HG03095 (cell line): ENCODE data around the gene GRM7.

Source experiments
- ATAC-seq: cut with Tn5 transposase; IDR thresholded peaks from one replicate; pipeline ENCODE4 v1.9.1; 2021; ENCODE audit warnings: moderate library complexity; ENCODE audit not compliant: unreplicated experiment

The GRM7 gene

GRCh38 chr3:7697548-7697947 lies 836.6 kb downstream of the GRM7 start:
- no peak for ATAC-seq

- no peak for ATAC-seq
Observed at GRCh38 chr3:7700539-7700938, 839.6 kb downstream of the GRM7 start.

GRCh38 chr3:7700977-7701376 lies 840.1 kb downstream of the GRM7 start:
- no peak for ATAC-seq

GRCh38 chr3:7707187-7707586 lies 846.3 kb downstream of the GRM7 start:
- ATAC-seq, result no peak

- ATAC-seq, result no peak
Observed at GRCh38 chr3:7709376-7710082, 848.6 kb downstream of the GRM7 start.

- ATAC-seq, result no peak
Observed at GRCh38 chr3:7710284-7710683, 849.4 kb downstream of the GRM7 start.

- no peak for ATAC-seq
Observed at GRCh38 chr3:7713724-7714123, 852.8 kb downstream of the GRM7 start.

GRCh38 chr3:7720649-7721297 lies 859.9 kb downstream of the GRM7 start:
- no peak for ATAC-seq

GRCh38 chr3:7721869-7722268 lies 861.0 kb downstream of the GRM7 start:
- no peak for ATAC-seq

GRCh38 chr3:7728566-7729519 lies 867.9 kb downstream of the GRM7 start:
- ATAC-seq, result no peak

GRCh38 chr3:7733933-7734332 lies 873.0 kb downstream of the GRM7 start:
- ATAC-seq, result no peak

GRCh38 chr3:7734456-7734855 lies 873.5 kb downstream of the GRM7 start:
- no peak for ATAC-seq

- ATAC-seq, result no peak
Observed at GRCh38 chr3:7737263-7737662, 876.3 kb downstream of the GRM7 start.

GRCh38 chr3:7739754-7740153 lies 878.8 kb downstream of the GRM7 start:
- no peak for ATAC-seq

- no peak for ATAC-seq
Observed at GRCh38 chr3:7740458-7740857, 879.5 kb downstream of the GRM7 start.

- no peak for ATAC-seq
Observed at GRCh38 chr3:7744850-7745249, 883.9 kb downstream of the GRM7 start.

GRCh38 chr3:7745711-7746110 lies 884.8 kb downstream of the GRM7 start:
- ATAC-seq, result no peak

GRCh38 chr3:7749931-7750695 lies 889.2 kb downstream of the GRM7 start:
- no peak for ATAC-seq

GRCh38 chr3:7752005-7752404 lies 891.1 kb downstream of the GRM7 start:
- ATAC-seq, result no peak

GRCh38 chr3:7754653-7755441 lies 893.9 kb downstream of the GRM7 start:
- ATAC-seq, result no peak
